ENCODE results near the gene ARFGAP1.
"Not testable (repeated sequence)": the region's sequence is repeated elsewhere in the genome, so short reads cannot be mapped to it uniquely, and the experiment has no call there.

Gene ARFGAP1

DNA sequence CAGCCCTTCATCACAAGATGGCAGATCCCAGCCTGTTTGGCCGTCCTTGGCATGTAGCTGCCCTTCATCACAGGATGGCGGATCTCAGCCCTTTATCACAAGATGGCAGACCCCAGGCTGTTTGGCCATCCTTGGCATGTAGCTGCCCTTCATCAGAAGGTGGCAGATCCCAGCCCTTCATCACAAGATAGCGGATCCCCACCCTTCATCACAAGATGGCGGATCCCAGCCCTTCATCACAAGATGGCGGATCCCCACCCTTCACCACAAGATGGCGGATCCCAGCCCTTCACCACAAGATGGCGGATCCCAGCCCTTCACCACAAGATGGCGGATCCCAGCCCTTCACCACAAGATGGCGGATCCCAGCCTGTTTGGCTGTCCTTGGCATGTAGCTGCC, 62.4 kb downstream of the ARFGAP1 start:
- not testable (repeated sequence) for DNase-seq (ENCODE audit: low spot score)

DNA sequence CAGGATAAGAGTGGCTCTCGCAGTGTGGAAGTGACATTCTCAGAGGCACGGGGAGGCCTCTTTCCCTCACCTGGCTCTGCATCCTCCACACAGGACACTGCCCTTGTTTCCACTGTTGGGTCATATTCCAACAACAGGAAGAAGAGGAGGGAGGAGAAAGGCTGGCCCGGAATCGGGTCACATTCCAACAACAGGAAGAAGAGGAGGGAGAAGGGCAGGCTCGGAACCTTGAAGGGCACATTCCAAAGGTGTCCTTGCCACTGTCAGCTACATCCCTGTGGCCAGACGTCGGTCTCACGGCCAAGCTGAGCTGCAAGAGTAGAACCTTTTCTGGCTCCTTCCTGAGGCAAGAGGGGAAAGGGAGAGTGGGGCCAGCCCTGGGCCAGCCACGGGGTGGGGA, 63.1 kb downstream of the ARFGAP1 start:
- DNase-seq (ENCODE audit: low spot score) = no peak

GRCh38 chr20:63336232-63336752, 63.7 kb downstream of the ARFGAP1 start:
- DNase-seq (ENCODE audit: low spot score) = no peak

GRCh38 chr20:63337786-63338420, 65.3 kb downstream of the ARFGAP1 start:
- no peak for DNase-seq (ENCODE audit: low spot score)

Data from CD4-positive, alpha-beta T cell treated with Interleukin-15 for 4 hours (primary cell).